ENCODE data around the gene CIB4. TPM values are rescaled to one million over a fixed set of nuclear protein-coding genes. Genes with fewer than 3 reads are reported as not detected.

The CIB4 gene
- total RNA-seq, 1 experiment from 2014 or later, result not detected

- Histone ChIP-seq H3K27me3 (replicated peaks; ENCODE audit: control insufficient read depth, insufficient read depth, low read length) (no peaks in the 10 kb centered on the region), H3K9me3 (no peaks in the 10 kb centered on the region), H3K36me3 (ENCODE audit: control insufficient read depth, insufficient read depth, low read length) (no peaks in the 10 kb centered on the region), H3K4me1 (0 out of 2 replicates have a peak, but pooled peaks cover 4% of the 10 kb centered on the region), H3K4me3 (ENCODE audit: low read depth, low read length) (no peak overlapping the region)
- no peak overlapping the region for H3K27ac Mint-ChIP-seq (ENCODE audit: unreplicated experiment)
- H3K9me3 Mint-ChIP-seq (ENCODE audit: unreplicated experiment), result no peaks in the 10 kb centered on the region
- POLR2A ChIA-PET, result no interaction called here
- H3K27me3 Mint-ChIP-seq (ENCODE audit: insufficient read depth, unreplicated experiment), result peaks cover 17% of the 10 kb centered on the region
- no peak for DNase-seq
- no peaks in the 10 kb centered on the region for H3K4me1 Mint-ChIP-seq (ENCODE audit: low read depth, unreplicated experiment)
- H3K4me3 Mint-ChIP-seq (ENCODE audit: unreplicated experiment), result no peak overlapping the region
- intact Hi-C loops (cut with micrococcal nuclease; ENCODE audit: unreplicated experiment), result no loop called here
- CTCF ChIA-PET, result interaction anchor here (0.7 kb wide), 1 partner anchor 13 kb away, joined by 3 read pairs; no protein-coding TSS in a partner anchor
- H3K36me3 Mint-ChIP-seq (ENCODE audit: insufficient read depth, unreplicated experiment), result no peaks in the 10 kb centered on the region
- no TSS peak for BruUV-seq (replicated peaks)
- no peak for TF ChIP-seq CTCF (IDR thresholded peaks at IDR 0.05; ENCODE audit: insufficient read depth in 1 of 2, low read depth in 1 of 2, low read length in 1 of 2, severe bottlenecking in 1 of 2, unreplicated experiment in 1 of 2)
Observed at GRCh38 chr2:26564121-26564644, 77.0 kb downstream of the CIB4 start.

- Mint-ChIP-seq H3K4me3 (ENCODE audit: unreplicated experiment) (no peak overlapping the region), H3K27ac (ENCODE audit: unreplicated experiment) (no peak overlapping the region), H3K4me1 (ENCODE audit: low read depth, unreplicated experiment) (no peaks in the 10 kb centered on the region), H3K27me3 (ENCODE audit: insufficient read depth, unreplicated experiment) (peaks cover 16% of the 10 kb centered on the region), H3K36me3 (ENCODE audit: insufficient read depth, unreplicated experiment) (no peaks in the 10 kb centered on the region), H3K9me3 (ENCODE audit: unreplicated experiment) (no peaks in the 10 kb centered on the region)
- H3K27me3 ChIP-seq (replicated peaks; ENCODE audit: control insufficient read depth, insufficient read depth, low read length), result no peaks in the 10 kb centered on the region
- 0 out of 2 replicates have a peak, but pooled peaks cover 4% of the 10 kb centered on the region for H3K4me1 ChIP-seq
- no peak for DNase-seq
- TF ChIP-seq CTCF (IDR thresholded peaks at IDR 0.05; ENCODE audit: insufficient read depth in 1 of 2, low read depth in 1 of 2, low read length in 1 of 2, severe bottlenecking in 1 of 2, unreplicated experiment in 1 of 2), result no peak
- H3K9me3 ChIP-seq, result no peaks in the 10 kb centered on the region
- no TSS peak for BruUV-seq (replicated peaks)
- H3K36me3 ChIP-seq (ENCODE audit: control insufficient read depth, insufficient read depth, low read length), result no peaks in the 10 kb centered on the region
- intact Hi-C loops (cut with micrococcal nuclease; ENCODE audit: unreplicated experiment), result no loop called here
- POLR2A ChIA-PET, result no interaction called here
- CTCF ChIA-PET, result interaction anchor here (0.7 kb wide), 1 partner anchor 14 kb away, joined by 3 read pairs; no protein-coding TSS in a partner anchor
- no peak overlapping the region for H3K4me3 ChIP-seq (ENCODE audit: low read depth, low read length)
Observed at GRCh38 chr2:26563686-26564085, 77.5 kb downstream of the CIB4 start.

GRCh38 chr2:26562811-26563645 lies 78.1 kb downstream of the CIB4 start:
- BruUV-seq (replicated peaks), result no TSS peak
- H3K36me3 Mint-ChIP-seq (ENCODE audit: insufficient read depth, unreplicated experiment), result no peaks in the 10 kb centered on the region
- H3K4me3 ChIP-seq (ENCODE audit: low read depth, low read length), result peak overlapping the region; percentile 41
- no peaks in the 10 kb centered on the region for H3K9me3 ChIP-seq
- no peaks in the 10 kb centered on the region for H3K36me3 ChIP-seq (ENCODE audit: control insufficient read depth, insufficient read depth, low read length)
- intact Hi-C loops (cut with micrococcal nuclease; ENCODE audit: unreplicated experiment), result no loop called here
- H3K27ac Mint-ChIP-seq (ENCODE audit: unreplicated experiment), result no peak overlapping the region
- 0 out of 2 replicates have a peak, but pooled peaks cover 4% of the 10 kb centered on the region for H3K4me1 ChIP-seq
- no peaks in the 10 kb centered on the region for H3K9me3 Mint-ChIP-seq (ENCODE audit: unreplicated experiment)
- POLR2A ChIA-PET, result no interaction called here
- peaks cover 19% of the 10 kb centered on the region for H3K27me3 Mint-ChIP-seq (ENCODE audit: insufficient read depth, unreplicated experiment)
- no peak for TF ChIP-seq CTCF (IDR thresholded peaks at IDR 0.05; ENCODE audit: insufficient read depth in 1 of 2, low read depth in 1 of 2, low read length in 1 of 2, severe bottlenecking in 1 of 2, unreplicated experiment in 1 of 2)
- DNase-seq, result no peak
- no peaks in the 10 kb centered on the region for H3K4me1 Mint-ChIP-seq (ENCODE audit: low read depth, unreplicated experiment)
- no peaks in the 10 kb centered on the region for H3K27me3 ChIP-seq (replicated peaks; ENCODE audit: control insufficient read depth, insufficient read depth, low read length)
- peak overlapping the region; percentile 22 for H3K4me3 Mint-ChIP-seq (ENCODE audit: unreplicated experiment)
- CTCF ChIA-PET, result interaction anchor here (0.9 to 1.3 kb wide), 2 partner anchors 15 to 183 kb away, joined by 3 to 10 read pairs; no protein-coding TSS in a partner anchor

Data from Caco-2 (cell line).